HG03066 (cell line): ENCODE data around the gene RAPGEF1.
"Not testable (repeated sequence)": the region's sequence is repeated elsewhere in the genome, so short reads cannot be mapped to it uniquely, and the experiment has no call there.

Source experiments
- ATAC-seq: cut with Tn5 transposase; IDR thresholded peaks from one replicate; pipeline ENCODE4 v1.9.1; 2021; ENCODE audit warnings: low read depth; ENCODE audit not compliant: unreplicated experiment

RAPGEF1 gene

DNA sequence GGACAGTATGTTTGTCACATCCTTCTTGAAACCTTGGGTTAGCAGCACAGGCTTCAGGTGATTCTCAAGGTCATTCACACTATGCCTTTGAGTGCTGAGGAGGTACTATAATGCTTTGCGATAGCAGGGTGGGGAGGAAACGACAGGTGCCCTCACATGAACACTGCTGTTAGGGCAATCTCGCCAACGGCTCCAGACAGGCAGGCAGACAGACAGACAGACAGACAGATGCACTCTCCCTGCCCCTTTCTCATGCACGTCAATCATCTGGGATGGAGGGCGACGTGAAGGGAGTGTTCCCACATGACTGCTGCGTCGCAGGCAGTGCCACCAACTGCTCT lies 82.9 kb downstream of the RAPGEF1 start:
- no peak for ATAC-seq

DNA sequence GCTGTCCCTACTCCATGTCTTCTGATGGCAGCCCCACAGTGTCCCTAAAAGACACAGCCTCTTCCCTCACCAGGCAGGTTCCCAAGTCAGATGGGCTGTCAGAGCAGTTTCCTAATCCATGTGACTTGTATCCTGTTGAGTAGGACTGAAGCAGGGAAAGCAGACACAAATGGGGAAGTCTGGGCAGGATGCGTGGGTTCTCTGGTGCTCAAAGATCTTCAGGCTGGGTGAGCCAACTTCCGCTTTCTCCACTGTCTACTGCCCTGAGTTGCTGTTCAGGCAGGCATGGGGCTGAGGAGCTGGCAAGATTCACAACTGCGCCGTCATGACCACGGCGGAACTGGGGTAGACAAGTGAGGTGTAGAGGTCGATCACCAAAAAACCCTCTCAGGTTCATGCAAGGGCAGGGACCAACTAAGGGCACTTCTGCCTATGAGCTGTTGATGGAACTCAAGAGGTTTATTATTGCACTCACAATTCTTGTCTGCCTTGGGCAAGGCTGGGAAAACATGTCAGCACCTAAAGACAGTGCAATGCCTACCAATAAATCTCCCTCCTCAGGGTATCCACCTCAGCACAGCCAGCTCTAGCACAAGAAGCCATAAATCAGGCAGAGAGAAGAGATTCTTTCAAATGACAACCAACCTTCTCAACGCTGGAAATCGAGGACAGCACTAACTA lies 83.4 kb downstream of the RAPGEF1 start:
- ATAC-seq, result peak; percentile 73

DNA sequence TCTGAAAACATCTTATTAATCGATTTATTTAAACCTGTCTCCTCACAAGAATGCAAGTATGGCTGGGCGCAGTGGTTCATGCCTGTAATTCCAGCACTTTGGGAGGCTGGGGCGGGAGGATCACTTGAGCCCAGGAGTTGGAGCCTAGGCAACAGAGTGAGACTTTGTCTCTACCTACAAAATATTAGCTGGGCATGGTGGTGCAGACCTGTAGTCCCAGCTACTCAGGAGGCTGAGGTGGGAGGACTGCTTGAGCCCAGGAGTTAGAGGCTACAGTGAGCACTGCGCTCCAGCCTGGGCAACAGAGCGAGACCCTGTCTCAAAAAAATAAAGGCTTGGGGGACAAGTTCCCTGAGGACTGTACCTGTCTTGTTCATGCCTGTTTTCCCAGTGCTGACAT lies 85.5 kb downstream of the RAPGEF1 start:
- not testable (repeated sequence) for ATAC-seq

DNA sequence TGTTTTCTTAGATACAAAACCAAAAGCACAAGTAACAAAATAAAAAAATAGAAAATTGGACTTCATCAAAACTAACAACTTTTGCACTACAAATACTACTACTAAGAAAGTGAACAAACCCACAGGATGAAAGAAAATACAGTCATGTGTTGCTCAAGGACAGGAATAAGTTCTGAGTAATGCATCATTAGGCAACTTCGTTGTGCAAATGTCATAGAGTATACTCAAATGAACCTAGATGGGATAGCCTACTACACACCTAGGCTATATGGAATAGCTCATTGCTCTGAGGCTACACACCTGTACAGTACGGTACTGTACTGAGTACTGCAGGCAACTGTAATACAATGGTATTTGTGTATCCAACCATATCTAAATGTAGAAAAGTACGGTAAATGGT lies 88.3 kb downstream of the RAPGEF1 start:
- ATAC-seq, result no peak

DNA sequence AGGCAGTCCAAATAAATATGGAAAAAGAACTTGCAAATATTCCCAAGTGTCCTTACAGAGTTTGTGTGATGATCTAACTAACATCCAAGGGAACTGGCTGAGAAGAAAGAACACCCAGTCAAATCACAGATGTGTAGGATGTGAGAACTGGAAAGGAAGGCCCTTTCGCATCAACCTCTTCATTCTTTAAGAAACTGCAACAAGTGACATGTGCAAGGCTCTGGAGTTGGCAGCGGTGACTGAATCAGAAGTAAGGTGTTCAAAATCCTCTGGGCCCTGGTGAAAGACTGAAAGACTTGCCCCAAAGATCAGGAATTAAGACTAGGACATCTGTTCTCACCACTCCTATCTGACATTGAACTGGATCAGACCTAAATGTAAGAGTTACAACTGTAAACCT lies 88.7 kb downstream of the RAPGEF1 start:
- no peak for ATAC-seq

DNA sequence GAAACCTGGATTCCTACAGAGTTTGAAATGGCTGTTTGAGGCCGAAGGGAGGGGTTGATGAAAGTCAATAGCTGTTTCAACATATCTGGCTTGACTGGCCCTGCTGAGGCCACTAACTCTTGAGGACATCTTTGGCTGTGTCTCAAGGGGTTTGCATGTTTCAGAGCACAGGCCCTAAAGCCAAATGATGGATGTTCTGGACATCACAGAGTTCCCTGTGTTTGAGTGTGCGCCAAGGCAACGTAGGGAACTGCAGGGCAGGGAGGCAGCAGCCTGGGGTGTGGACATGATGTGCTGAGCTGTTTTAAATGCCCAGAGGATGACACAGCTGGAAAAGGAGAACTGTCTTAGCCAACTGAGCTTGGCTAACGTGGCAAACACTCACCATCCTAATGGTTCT lies 89.6 kb downstream of the RAPGEF1 start:
- no peak for ATAC-seq

DNA sequence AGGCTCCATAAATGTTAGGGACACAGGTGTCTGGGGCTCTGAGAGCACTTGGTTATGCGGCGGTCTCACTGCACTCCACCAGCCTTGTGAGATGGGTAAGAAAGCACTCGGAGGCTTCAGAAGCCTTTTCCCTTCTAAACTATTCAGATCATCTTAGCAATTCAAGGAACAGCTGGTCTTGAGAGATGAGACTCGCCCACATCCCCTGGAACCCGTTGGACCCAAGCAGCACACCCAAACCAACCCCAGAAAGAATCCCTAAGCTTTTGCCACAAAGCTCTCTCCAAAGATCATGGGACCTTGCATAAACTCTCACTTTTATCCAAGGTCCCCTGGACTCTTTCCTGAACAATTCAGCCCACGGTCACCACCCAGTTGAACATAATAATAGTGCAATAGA lies 90.2 kb downstream of the RAPGEF1 start:
- no peak for ATAC-seq

DNA sequence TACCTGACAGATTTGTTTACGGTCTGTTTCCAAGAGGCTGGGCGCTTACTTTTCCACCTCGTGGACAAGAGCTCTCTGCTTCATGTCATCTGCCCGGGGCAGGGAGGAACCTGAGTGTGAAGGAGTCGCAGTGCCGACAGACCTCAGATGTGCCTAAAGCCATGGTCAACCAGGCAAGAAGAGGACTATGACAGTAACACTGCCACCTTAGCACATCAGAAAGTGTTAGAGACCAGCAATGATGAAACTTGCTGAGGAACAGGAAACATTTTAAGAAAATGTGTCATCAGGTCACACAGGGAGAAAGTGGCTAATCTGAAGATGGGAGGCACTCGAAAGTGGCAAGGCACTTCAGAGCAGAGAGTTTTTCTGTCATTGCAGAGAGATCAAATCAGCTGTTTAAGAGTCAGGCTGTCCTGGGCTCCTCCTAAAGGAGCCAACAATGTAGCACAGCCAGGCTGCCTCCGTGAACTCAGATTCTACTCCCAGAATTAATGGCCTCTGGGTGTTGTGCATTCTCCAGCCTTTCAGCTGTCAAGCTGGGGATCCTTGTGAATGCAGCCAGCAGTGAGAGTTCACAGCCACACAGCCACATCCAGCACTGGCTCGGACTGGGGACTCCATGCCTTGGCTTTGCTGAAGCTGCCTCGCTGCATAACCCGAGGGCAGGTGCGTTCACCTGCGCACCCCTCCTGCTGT lies 94.6 kb downstream of the RAPGEF1 start:
- ATAC-seq, result no peak

DNA sequence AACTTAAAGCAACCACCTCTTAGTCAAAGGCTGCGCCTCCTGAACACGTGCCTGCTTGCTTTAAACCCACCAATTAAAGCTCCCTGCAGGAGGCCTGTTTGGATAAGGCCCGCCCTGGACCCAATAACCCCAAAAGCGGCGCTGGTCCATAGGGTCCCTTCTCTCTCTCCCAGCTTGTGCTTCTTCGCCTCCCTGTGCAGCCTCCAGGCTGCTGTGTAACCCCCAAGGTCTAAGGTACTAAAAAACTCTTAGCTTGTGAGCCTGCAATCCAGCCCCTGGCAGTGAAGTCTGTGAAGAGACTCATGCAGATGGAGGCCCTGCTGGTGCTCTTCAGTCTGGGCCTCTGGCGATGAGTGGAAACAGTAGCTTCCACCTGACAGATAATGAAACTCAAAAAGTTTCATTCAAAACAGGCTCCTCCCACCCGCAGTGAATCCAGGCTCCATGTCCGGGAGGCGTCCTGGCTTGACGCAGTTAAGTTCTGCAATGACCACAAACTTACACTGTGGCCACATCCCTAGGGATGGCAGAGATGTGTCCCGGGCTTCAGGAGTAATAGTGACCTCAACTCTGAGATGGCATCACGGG lies 97.3 kb downstream of the RAPGEF1 start:
- no peak for ATAC-seq

DNA sequence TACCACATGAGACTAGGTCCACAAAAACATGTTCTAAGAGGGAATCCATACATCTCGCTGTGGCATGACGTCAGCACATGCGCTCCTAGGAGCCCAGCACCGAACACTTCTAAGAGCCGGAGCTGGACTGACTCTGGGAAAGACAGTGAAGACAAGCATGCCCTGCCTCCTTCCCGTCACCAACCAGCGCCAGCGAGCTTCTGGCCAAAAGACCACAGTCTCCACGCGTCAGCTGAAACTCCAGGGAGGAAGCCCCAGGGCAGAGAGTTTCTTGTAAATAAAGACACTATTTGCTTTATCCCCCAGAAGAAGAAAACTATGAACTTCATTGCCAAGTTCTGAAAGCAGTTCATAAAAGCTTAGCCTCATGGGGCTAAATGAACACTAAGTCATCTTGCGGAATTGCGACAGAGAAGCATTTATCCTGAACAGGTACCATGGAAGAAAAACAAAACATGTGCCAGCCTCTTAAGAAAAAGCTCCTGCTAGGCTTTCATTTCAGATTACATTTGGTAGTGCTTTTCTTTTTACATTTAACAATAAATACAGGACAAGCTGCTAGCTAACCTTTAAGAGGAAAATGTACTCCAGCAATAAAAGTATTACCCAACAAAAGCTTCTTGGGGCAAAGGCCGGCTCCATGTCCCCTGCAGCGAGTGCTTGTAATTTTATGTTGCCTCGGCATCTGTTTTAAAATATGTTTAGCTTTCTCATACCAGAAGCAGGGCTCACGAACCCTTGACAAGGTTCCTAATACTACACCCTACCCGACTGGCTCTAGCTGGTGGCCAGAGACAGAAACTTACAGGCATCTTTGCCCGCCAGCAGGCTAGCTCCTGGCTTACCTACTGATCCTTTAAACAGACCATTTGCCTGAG lies 98.0 kb downstream of the RAPGEF1 start:
- ATAC-seq, result no peak

DNA sequence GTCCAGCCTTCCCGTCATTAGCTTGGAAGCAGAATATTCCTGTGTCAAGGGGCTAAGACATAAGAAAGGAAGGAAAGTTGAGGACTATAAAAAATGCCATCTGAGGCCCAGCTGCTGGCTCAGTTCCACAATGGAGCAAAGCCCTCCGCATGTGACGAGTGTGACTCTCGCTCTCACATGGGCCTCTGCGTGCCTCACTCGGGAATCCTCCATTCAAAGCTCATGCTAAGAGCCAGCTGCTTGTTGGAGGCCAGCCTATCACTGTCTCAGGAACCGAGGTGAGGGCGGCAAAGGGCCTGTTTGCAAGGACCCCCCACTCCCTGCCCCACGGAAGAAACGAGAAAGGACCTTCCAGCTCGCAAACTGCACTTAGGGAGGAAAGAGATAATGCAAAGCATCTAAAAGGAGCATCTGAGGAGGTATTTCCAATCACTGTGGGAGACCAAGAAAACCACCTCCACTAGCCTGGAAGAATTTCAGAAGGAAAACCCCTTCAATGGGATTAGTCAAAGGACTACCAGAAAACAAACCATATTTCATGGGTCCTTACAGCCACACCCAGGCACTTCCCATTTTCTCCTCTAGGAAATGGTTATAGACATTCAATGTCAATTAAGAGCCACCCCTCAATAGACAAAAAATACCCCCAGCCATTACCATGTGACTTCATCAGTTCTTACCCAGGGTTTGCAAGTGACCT lies 99.3 kb downstream of the RAPGEF1 start:
- ATAC-seq, result no peak

DNA sequence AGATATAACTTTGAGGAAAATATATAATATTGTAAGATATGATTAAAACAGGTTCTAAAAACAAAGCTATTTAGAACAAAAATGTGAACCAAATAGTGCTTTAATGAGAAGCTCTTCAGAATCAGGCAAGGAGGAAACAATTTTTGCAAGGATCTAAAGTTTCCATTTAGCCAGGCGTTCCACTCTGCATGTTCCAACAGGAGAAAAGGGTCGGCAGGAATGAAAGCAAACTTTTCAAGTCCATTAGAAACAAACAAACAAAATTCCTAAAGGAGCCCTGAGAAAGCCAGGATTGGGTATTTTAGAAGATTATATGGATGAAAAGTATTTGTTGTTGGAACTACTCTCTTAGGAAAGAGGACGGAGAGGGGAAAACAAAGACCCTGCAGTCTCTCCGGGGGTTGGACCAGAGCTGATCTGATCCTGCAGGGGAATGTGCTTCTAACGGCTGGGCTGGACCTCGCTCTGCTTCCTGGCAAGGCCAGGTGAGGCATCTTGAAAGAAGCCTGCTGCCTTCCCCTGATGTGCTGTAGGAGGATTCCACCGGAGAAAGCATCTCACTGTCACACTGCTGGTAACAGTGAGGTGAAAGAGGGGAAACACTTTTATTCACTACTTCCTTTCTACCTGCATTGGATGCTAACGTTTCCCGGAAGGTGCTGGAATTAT lies 100.0 kb downstream of the RAPGEF1 start:
- no peak for ATAC-seq

DNA sequence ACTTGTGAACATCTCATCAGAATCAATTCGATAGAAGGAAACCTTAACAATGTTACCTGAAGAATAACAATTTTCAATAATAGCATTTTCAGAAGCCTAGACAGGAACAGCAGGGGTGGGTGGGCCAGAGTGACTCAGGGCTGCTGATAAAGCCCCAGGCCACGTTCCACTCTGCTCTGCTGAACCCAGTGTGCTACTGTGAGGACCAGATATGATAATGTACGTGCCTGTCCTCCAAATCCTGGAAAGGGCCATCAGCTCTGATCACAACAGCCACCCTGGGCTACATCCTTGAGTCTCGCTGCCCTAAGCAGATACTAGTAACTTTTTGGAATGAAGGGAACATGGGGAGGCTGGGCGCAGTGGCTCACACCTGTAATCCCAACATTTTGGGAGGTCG lies 103.3 kb downstream of the RAPGEF1 start:
- ATAC-seq, result no peak

DNA sequence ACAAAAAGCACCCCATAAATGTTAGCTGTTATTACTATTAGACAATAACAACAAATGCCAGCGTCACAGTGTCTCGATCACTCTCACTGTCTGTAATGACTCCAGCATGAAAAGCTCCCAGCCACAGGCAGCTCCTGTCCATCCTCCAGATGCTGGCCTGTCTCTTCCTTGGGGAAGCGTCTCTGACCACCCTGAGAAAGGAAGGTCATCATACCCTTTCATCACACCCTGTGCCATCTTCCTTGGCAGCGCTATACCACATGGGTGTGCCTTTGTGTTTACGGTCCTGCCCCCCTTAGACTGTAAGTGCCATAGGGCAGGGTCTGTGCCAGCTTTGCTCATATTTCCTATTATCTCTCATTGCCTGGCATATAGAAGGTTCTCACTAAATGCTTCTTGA lies 104.0 kb downstream of the RAPGEF1 start:
- ATAC-seq, result no peak

DNA sequence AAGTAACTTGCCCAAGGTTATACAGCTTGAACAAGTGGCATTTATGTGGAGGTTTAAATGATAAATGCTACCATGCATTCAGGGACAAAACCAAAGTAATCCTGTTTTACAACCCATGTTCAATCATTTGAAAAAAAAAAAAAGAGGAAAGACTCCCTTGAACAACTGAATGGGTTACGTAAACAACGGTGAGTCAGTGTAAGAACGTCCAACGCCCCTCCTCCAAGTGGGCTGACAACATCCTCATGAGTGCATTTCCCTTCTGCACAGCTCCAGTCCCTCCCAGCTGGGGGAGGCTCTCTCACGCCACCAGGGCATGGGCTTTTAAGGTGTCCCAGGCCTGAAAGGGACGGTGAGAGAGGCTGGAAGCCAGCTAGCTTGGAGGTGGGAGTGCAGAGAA lies 104.6 kb downstream of the RAPGEF1 start:
- ATAC-seq, result no peak

DNA sequence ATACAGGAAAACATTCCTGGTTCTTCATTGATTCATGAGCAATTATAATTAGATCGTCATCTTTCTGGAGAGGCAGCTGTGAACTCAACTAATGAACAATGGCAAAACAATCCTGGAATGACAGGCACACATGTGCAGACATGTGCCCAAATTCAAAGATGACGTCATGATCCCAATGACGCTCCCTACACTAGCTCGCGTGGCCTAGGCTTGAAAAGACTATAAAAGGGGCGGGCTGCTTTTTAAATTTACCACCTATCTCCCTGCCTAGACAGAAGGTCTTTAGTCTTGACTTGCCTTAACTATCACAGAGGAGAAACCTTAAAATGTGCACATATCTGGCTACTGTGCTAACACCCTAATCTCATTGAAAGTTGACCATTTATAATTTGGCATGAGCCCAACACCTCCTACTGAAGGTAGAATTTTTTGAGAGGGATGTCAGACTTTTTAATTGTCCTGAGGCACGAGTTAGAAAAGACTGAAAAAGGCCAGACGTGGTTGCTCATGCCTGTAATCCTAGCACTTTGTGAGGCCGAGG lies 106.3 kb downstream of the RAPGEF1 start:
- ATAC-seq, result no peak

DNA sequence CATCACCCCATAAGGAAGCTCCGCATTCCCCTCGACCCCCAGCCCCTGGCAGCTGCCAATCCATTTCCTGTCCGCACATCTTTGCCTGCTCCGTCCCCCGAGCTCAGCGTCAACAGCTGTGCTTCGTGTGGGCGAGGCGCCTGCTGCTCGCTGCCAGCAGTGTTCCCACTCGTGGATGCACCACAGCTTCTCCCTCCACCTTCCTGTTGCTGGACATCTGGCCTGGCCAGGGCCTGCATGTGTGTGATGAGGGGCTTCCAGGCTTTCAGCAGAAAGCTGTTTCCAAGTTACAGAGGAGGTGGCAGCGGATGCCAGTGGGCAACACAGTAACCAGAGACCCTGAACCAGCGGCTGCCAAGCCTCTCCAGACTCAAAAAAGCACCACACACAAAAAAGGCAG lies 108.6 kb downstream of the RAPGEF1 start:
- no peak for ATAC-seq

DNA sequence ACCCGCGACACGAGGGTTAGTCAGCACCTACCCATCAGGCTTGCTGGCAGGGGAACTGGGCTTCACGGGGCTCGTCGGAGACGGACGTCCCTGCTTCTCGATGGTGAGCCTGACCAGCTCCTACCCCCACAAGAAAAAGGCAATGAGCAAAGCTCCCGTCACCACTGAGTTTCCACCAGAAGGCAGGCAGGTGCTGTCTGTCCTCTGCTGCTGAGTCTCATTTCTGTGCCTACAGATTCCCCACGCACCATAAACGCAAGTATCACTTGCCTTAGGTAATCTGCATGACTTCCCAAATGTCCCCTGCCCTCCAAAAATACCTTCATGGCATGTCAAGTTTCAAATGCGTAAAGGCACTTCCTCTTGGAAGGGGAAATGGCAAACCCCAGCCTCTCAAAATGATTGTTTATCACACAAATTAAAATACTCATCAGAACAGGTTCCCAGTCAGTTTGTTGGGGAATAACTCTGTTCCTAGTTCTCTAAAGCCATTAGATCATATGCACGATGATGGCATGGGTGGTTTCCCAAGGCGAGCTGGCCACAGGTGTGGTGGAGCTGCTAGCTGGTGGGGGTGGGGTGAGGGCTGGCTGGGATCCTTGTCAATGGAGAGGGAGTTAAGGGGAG lies 109.6 kb downstream of the RAPGEF1 start:
- ATAC-seq, result no peak

DNA sequence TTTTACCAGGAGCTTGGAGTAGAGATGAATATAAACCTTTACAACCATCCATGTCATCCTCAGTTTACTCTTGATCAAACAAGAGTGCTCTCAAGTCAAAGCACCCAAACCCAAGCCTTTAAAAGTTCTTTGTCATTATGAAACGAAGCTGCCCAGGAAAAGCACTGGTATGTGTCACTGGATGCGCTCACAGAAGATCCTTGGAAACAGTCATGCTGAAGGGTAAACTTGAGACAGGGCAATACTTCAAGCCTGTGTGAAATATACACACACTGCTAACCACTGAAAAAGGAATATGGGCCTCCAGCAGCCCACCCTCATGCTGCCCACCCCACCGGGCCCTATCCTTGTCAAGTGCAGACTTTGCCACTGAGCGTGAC lies 110.1 kb downstream of the RAPGEF1 start:
- ATAC-seq, result no peak

DNA sequence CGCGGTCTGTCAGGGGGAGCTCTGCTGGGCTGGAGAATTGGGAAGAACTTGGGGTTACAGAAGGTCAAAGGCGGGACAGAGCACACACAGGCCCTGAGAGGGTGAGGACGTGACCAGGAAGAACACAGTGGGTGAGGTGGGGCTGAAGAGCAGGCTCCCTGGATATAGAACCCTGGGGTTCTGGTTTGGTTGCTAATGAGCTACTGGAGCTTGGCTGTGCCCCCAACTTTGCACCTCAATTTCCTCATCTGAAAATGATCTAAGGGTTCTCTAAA lies 110.7 kb downstream of the RAPGEF1 start:
- no peak for ATAC-seq
